H1 (cell line): ENCODE measurements around the gene GATAD2B. TPM values are rescaled to one million over a fixed set of nuclear protein-coding genes. Genes with fewer than 3 reads are reported as not detected.

Experiments used
- CTCF ChIA-PET: fragments of 300-600 bp; sonication (Branson Sonifier 250); formaldehyde crosslinking; loops from one replicate; lab custom pipeline; 2021; ENCODE audit not compliant: partially characterized antibody; lab: Charles Lee
- POLR2A ChIA-PET: fragments of 300-600 bp; sonication (Branson Sonifier 250); formaldehyde crosslinking; loops from one replicate; lab custom pipeline; 2021; ENCODE audit warnings: inconsistent platforms; ENCODE audit not compliant: partially characterized antibody; lab: Charles Lee
- DNase-seq, 2 experiments: peaks; one replicate each; pipeline versions ENCODE4 v3.0.0 to v3.0.0-alpha.2; 2010 to 2022; ENCODE audit warnings: low spot score in 2 of 2, low read depth in 1 of 2, mixed read lengths in 1 of 2
- FAIRE-seq: peaks from 2 replicates; lab custom pipeline; 2011; peaks lifted over from hg19 to GRCh38; lab: Jason Lieb, UNC
- H2AFZ ChIP-seq: 2 replicates; pipeline ENCODE4 v1.8.1; 2012; ENCODE audit warnings: low read length, inconsistent platforms
- H2AK5ac ChIP-seq: 2 replicates; pipeline ENCODE4 v1.6.1; 2013; ENCODE audit warnings: low read depth, low read length
- H2BK120ac ChIP-seq: replicated peaks from 2 replicates; pipeline ENCODE3; 2013; ENCODE audit warnings: low read depth, low read length, inconsistent platforms
- H2BK12ac ChIP-seq: 2 replicates; pipeline ENCODE4 v1.6.1; 2013; ENCODE audit warnings: low read depth, low read length
- H2BK15ac ChIP-seq: 2 replicates; pipeline ENCODE4 v1.6.1; 2013; ENCODE audit warnings: low read length
- H2BK20ac ChIP-seq: 2 replicates; pipeline ENCODE4 v1.6.1; 2013; ENCODE audit warnings: low read length
- H2BK5ac ChIP-seq: 2 replicates; pipeline ENCODE4 v1.6.1; 2013; ENCODE audit warnings: low read depth, low read length
- H3K14ac ChIP-seq: 2 replicates; pipeline ENCODE4 v1.6.1; 2013; ENCODE audit warnings: inconsistent platforms; ENCODE audit not compliant: insufficient read length
- H3K18ac ChIP-seq: 2 replicates; pipeline ENCODE4 v1.6.1; 2013; ENCODE audit warnings: low read length; ENCODE audit errors: extremely low read depth
- H3K23ac ChIP-seq: 2 replicates; pipeline ENCODE4 v1.6.1; 2013; ENCODE audit warnings: inconsistent platforms; ENCODE audit not compliant: insufficient read length
- H3K23me2 ChIP-seq: 2 replicates; pipeline ENCODE4 v1.6.1; 2013; ENCODE audit warnings: low read depth, low read length
- H3K27ac ChIP-seq: 2 replicates; pipeline ENCODE4 v1.6.1; 2011; ENCODE audit warnings: low read depth, low read length, inconsistent platforms
- H3K27me3 ChIP-seq, 4 experiments: replicated peaks in 1 of 4; 1 replicate in 1 of 4; 2 replicates in 3 of 4; pipeline versions ENCODE4 v1.6.1 to v1.8.1; 2011 to 2013; ENCODE audit warnings: low read length in 3 of 4, mild to moderate bottlenecking in 3 of 4, inconsistent platforms in 2 of 4, mixed read lengths in 2 of 4, moderate library complexity in 1 of 4; ENCODE audit not compliant: control insufficient read depth in 3 of 4, insufficient read depth in 3 of 4; ENCODE audit errors: extremely low read depth in 1 of 4
- H3K36me3 ChIP-seq, 4 experiments: 2 replicates each; pipeline versions ENCODE4 v1.6.1 to v1.8.1; 2011 to 2013; ENCODE audit warnings: mild to moderate bottlenecking in 4 of 4, low read length in 3 of 4, moderate library complexity in 2 of 4, control low read depth in 1 of 4, inconsistent platforms in 1 of 4; ENCODE audit not compliant: insufficient read depth in 4 of 4, control insufficient read depth in 2 of 4
- H3K4ac ChIP-seq: replicated peaks from 2 replicates; pipeline ENCODE3; 2013; ENCODE audit warnings: low read length, low read depth, mixed read lengths, inconsistent platforms; ENCODE audit not compliant: insufficient read length
- H3K4me1 ChIP-seq, 4 experiments: replicated peaks in 1 of 4; 1 replicate in 1 of 4; 2 replicates in 3 of 4; pipeline versions ENCODE4 v1.6.1 to v1.8.1; 2011 to 2013; ENCODE audit warnings: low read length in 3 of 4, inconsistent platforms in 2 of 4, mixed read lengths in 1 of 4; ENCODE audit not compliant: insufficient read depth in 4 of 4, control insufficient read depth in 3 of 4
- H3K4me2 ChIP-seq, 2 experiments: 2 replicates each; pipeline versions ENCODE4 v1.6.1 to v1.8.1; 2011 to 2013; ENCODE audit warnings: low read depth in 2 of 2, low read length in 2 of 2, control low read depth in 1 of 2, inconsistent platforms in 1 of 2, mild to moderate bottlenecking in 1 of 2; ENCODE audit not compliant: insufficient read depth in 1 of 2
- H3K4me3 ChIP-seq, 4 experiments: fragments of 200-600, 300-600 bp in 1 of 4; sonication (generic), shearing (Covaris generic), sonication (Bioruptor Twin) in 1 of 4; 2 replicates each; pipeline versions ENCODE4 v1.5.1 to v1.8.1; 2011 to 2016; ENCODE audit warnings: low read length in 4 of 4, low read depth in 3 of 4, control low read depth in 2 of 4, inconsistent platforms in 2 of 4, mild to moderate bottlenecking in 2 of 4, mixed read lengths in 1 of 4, moderate library complexity in 1 of 4; ENCODE audit not compliant: insufficient read depth in 2 of 4; ENCODE audit errors: extremely low read depth in 1 of 4
- H3K56ac ChIP-seq: replicated peaks from 2 replicates; pipeline ENCODE3; 2013; ENCODE audit warnings: low read depth, mild to moderate bottlenecking, mixed read lengths, low read length, inconsistent platforms; ENCODE audit not compliant: insufficient read length
- H3K79me1 ChIP-seq: 2 replicates; pipeline ENCODE4 v1.6.1; 2013; ENCODE audit warnings: low read depth, low read length, control low read depth
- H3K79me2 ChIP-seq, 2 experiments: 2 replicates each; pipeline versions ENCODE4 v1.6.1 to v1.8.1; 2012 to 2013; ENCODE audit warnings: low read length in 2 of 2, mild to moderate bottlenecking in 2 of 2, inconsistent platforms in 1 of 2; ENCODE audit not compliant: insufficient read depth in 2 of 2, control insufficient read depth in 1 of 2
- H3K9ac ChIP-seq, 4 experiments: replicated peaks in 1 of 4; 1 replicate in 1 of 4; 2 replicates in 3 of 4; pipeline versions ENCODE4 v1.6.1 to v1.8.1; 2011 to 2013; ENCODE audit warnings: low read depth in 3 of 4, low read length in 3 of 4, control low read depth in 2 of 4, mild to moderate bottlenecking in 2 of 4, moderate library complexity in 2 of 4, inconsistent platforms in 1 of 4; ENCODE audit errors: extremely low read depth in 1 of 4
- H3K9me3 ChIP-seq, 2 experiments: 2 replicates each; pipeline versions ENCODE4 v1.6.1 to v1.8.1; 2012 to 2013; ENCODE audit warnings: mild to moderate bottlenecking in 2 of 2, moderate library complexity in 2 of 2, control low read depth in 1 of 2, inconsistent platforms in 1 of 2, low read depth in 1 of 2, low read length in 1 of 2, mixed read lengths in 1 of 2; ENCODE audit not compliant: insufficient read depth in 2 of 2
- H4K20me1 ChIP-seq, 2 experiments: replicated peaks in 1 of 2; 2 replicates each; pipeline versions ENCODE3 to v1.8.1; 2011 to 2013; ENCODE audit warnings: inconsistent platforms in 2 of 2, low read length in 2 of 2, mild to moderate bottlenecking in 1 of 2; ENCODE audit not compliant: insufficient read depth in 2 of 2, control insufficient read depth in 1 of 2
- H4K5ac ChIP-seq: 2 replicates; pipeline ENCODE4 v1.6.1; 2013; ENCODE audit warnings: low read length, low read depth, mixed read lengths, inconsistent platforms; ENCODE audit not compliant: insufficient read length
- H4K8ac ChIP-seq: 2 replicates; pipeline ENCODE4 v1.8.0; 2013; ENCODE audit warnings: mild to moderate bottlenecking, moderate library complexity, low read length, inconsistent platforms; ENCODE audit not compliant: insufficient read depth; ENCODE audit errors: extremely low read depth
- H4K91ac ChIP-seq: replicated peaks from 2 replicates; pipeline ENCODE3; 2013; ENCODE audit warnings: low read length, mixed read lengths, inconsistent platforms; ENCODE audit not compliant: insufficient read length
- BCL11A ChIP-seq, 2 experiments: IDR thresholded peaks; one replicate each; pipeline ENCODE4 v1.6.1; 2011; ENCODE audit warnings: low read depth in 2 of 2, low read length in 2 of 2, mild to moderate bottlenecking in 2 of 2
- CHD1 ChIP-seq: IDR thresholded peaks from 2 replicates; pipeline ENCODE4 v1.6.1; 2012; ENCODE audit warnings: low read depth, low read length, improper control_type of control experiment
- CREB1 ChIP-seq: IDR thresholded peaks from 2 replicates; pipeline ENCODE4 v1.6.1; 2012; ENCODE audit warnings: inconsistent platforms
- E2F6 ChIP-seq: IDR thresholded peaks from 2 replicates; pipeline ENCODE4 v1.6.1; 2012; ENCODE audit warnings: inconsistent platforms
- HDAC6 ChIP-seq: IDR thresholded peaks from one replicate; pipeline ENCODE4 v1.7.1; 2012; ENCODE audit warnings: low read depth, mild to moderate bottlenecking, inconsistent platforms, low read length, moderate library complexity
- RAD21 ChIP-seq, 2 experiments: IDR thresholded peaks in 1 of 2; conservative IDR thresholded peaks in 1 of 2; 2 replicates each; pipeline ENCODE4 v1.6.1; 2011; ENCODE audit warnings: low read depth in 2 of 2, low read length in 2 of 2, improper control_type of control experiment in 1 of 2, inconsistent platforms in 1 of 2, mild to moderate bottlenecking in 1 of 2, moderate library complexity in 1 of 2
- RNF2 ChIP-seq: fragments of 200-900, 300-1000 bp; sonication (generic); IDR thresholded peaks from 2 replicates; pipeline ENCODE4 v1.7.1; 2016; ENCODE audit warnings: borderline replicate concordance, low read depth, mild to moderate bottlenecking, antibody characterized with exemption, low read length; ENCODE audit not compliant: poor library complexity, severe bottlenecking; ENCODE audit errors: missing control alignments
- SIX5 ChIP-seq: IDR thresholded peaks from 2 replicates; pipeline ENCODE4 v1.6.1; 2011; ENCODE audit warnings: mild to moderate bottlenecking, low read depth, low read length
- SP1 ChIP-seq: IDR thresholded peaks from 2 replicates; pipeline ENCODE4 v1.6.1; 2011; ENCODE audit warnings: low read depth, low read length
- whole genome bisulfite sequencing, 2 experiments: shearing (Covaris generic) in 1 of 2; methylation state at CpG; one replicate each; pipeline versions ENCODE4 v1.1.6 to v1.1.7; 2013 to 2015; ENCODE audit warnings: low lambda C conversion rate in 2 of 2, mixed read lengths in 2 of 2, inconsistent platforms in 1 of 2, low coverage in 1 of 2, missing lambda C conversion rate in 1 of 2; ENCODE audit not compliant: insufficient replicate concordance in 2 of 2, insufficient coverage in 1 of 2, insufficient read length in 1 of 2; ENCODE audit errors: extremely low coverage in 1 of 2, missing lambda C conversion rate in 1 of 2; 5-methylcytosine and 5-hydroxymethylcytosine counted together
- polyA plus RNA-seq, 7 experiments: library from polyadenylated mRNA; depleted of rRNA in 3 of 7; stranded (reverse) in 5 of 7; unstranded in 2 of 7; fragments of >200 nt in 5 of 7; fragments of 200-250 nt in 2 of 7; gene quantifications; 1 replicate in 5 of 7; 2 replicates in 1 of 7; 4 replicates in 1 of 7; pipeline versions ENCODE4 v1.2.1 to v1.2.3, GENCODE V29; 2011 to 2013; ENCODE audit warnings: missing spikeins in 2 of 7, mixed read lengths in 2 of 7
- total RNA-seq: library from RNA; stranded (reverse); fragmentation: NEBNext Ultra II Directional; extraction: Animal tissue kit (Norgen Biotek cat#: 25700); gene quantifications from 2 replicates; pipeline ENCODE4 v1.2.1, GENCODE V29; 2021
- TF ChIP-seq, protein P1 (sequence below): IDR thresholded peaks from 2 replicates; pipeline ENCODE4 v1.6.1; 2011; ENCODE audit warnings: low read depth, mild to moderate bottlenecking, low read length; ENCODE audit not compliant: insufficient read depth

Gene GATAD2B
- total and polyA plus RNA-seq, 2 of the 8 experiments (the other 6 are each of a cell fraction or from before 2014, with no cell fraction given) = 8.4 to 39.1 TPM

- H3K23me2 ChIP-seq = peaks cover 6% of the 10 kb centered on the region; the same call in 1 of the 2 replicates
- no peaks in the 10 kb centered on the region for H3K9me3 ChIP-seq
- peak within 1 kb of the TSS; percentile 78 for H3K18ac ChIP-seq
- no peak within 1 kb of the TSS for H2BK20ac ChIP-seq
- H3K27me3 ChIP-seq = no peaks in the 10 kb centered on the region
- no peak within 1 kb of the TSS for H3K56ac ChIP-seq
- H3K4me3 ChIP-seq = peak within 1 kb of the TSS; percentile 79 to 87 (median 80)
- H3K14ac ChIP-seq = no peak within 1 kb of the TSS
- peak in 1 of 2 experiments; percentile 93 for DNase-seq
- H2AK5ac ChIP-seq = no peak within 1 kb of the TSS
- H4K91ac ChIP-seq = peak within 1 kb of the TSS; percentile 39
- H3K9ac ChIP-seq = peak within 1 kb of the TSS; percentile 53 to 98 (median 72)
- H2BK120ac ChIP-seq = no peak within 1 kb of the TSS
- no peak within 1 kb of the TSS for H2BK15ac ChIP-seq
- peak within 1 kb of the TSS; percentile 60 for H4K8ac ChIP-seq
- peak within 1 kb of the TSS; percentile 55; the same call in 1 of the 2 replicates for H3K27ac ChIP-seq
- POLR2A ChIA-PET = interaction anchor here (0.9 to 11.4 kb wide), 18 partner anchors 8 to 150 kb away, joined by 3 to 75 read pairs (median 8); partner anchors contain the start of genes CREB3L4, CRTC2, GATAD2B and JTB
- H2BK12ac ChIP-seq = no peak within 1 kb of the TSS
- peaks cover 4 to 25% (median 20%) of the 10 kb centered on the region in 4 experiments; a peak in 6 of 8 replicates for H3K36me3 ChIP-seq
- H3K4me1 ChIP-seq = peaks cover 0 to 5% (median 2%) of the 10 kb centered on the region in 4 experiments; a peak in 2 of 7 replicates
- no peak within 1 kb of the TSS for H3K4ac ChIP-seq
- H4K5ac ChIP-seq = peak within 1 kb of the TSS; percentile 31
- peak within 1 kb of the TSS; percentile 4; the same call in 1 of the 2 replicates for H2BK5ac ChIP-seq
- no peaks in the 10 kb centered on the region; the same call in 1 of the 2 replicates for H3K79me1 ChIP-seq
- peaks cover 0 to 18% of the 10 kb centered on the region in 2 experiments; a peak in 2 of 4 replicates for H3K79me2 ChIP-seq
- H3K23ac ChIP-seq = no peak within 1 kb of the TSS
- H4K20me1 ChIP-seq = peaks cover 2 to 3% of the 10 kb centered on the region in 2 experiments
- H3K4me2 ChIP-seq = peak within 1 kb of the TSS; percentile 69 to 89
- CTCF ChIA-PET = interaction anchor here (0.6 to 4.2 kb wide), 24 partner anchors 9 to 254 kb away, joined by 3 to 31 read pairs (median 4); partner anchors contain the start of genes CREB3L4, CRTC2 and RAB13
- WGBS, 2 experiments = 12% methylated on average over 26 of the region's 28 CpGs; no CpG with 5 or more reads in 1 of the 2 experiments
- no peak for FAIRE-seq
- H2AFZ ChIP-seq = no peak within 1 kb of the TSS; the same call in 1 of the 2 replicates
- TF ChIP-seq, protein P1, sequence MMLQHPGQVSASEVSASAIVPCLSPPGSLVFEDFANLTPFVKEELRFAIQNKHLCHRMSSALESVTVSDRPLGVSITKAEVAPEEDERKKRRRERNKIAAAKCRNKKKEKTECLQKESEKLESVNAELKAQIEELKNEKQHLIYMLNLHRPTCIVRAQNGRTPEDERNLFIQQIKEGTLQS = no peak
- TF ChIP-seq E2F6 (no peak), CREB1 (peak; percentile 53), HDAC6 (no peak), CHD1 (no peak), SIX5 (no peak), BCL11A (IDR thresholded peaks at IDR 0.05; ENCODE audit: low read depth in 2 of 2, low read length in 2 of 2) (no peak), SP1 (no peak), RNF2 (no peak), RAD21 (IDR thresholded peaks at IDR 0.05 in 1 of 2, conservative IDR thresholded peaks at IDR 0.05 in 1 of 2; ENCODE audit: low read depth in 2 of 2, low read length in 2 of 2) (peak; percentile 61 to 71)
Measured at GRCh38 chr1:153946622-153947241, 24.0 kb upstream of the GATAD2B start, which contains the start of gene DENND4B. DENND4B (minus strand) TSS chr1:153946718; CDS start chr1:153944374, 2,344 bp downstream.
